Neural cell (in vitro differentiated cells): Measurements from ENCODE around the gene RABIF.

Experiments used
- CTCF ChIP-seq: fragments of 450-650 bp; IDR thresholded peaks from 2 replicates; pipeline ENCODE4 v1.5.1; 2014; ENCODE audit warnings: antibody characterized with exemption, mild to moderate bottlenecking, moderate library complexity; ENCODE audit not compliant: poor library complexity, severe bottlenecking
- EP300 ChIP-seq: fragments of 450-650 bp; conservative IDR thresholded peaks from 2 replicates; pipeline ENCODE4 v1.6.1; 2014; ENCODE audit warnings: antibody characterized with exemption, mild to moderate bottlenecking, moderate library complexity; ENCODE audit not compliant: poor library complexity, severe bottlenecking
- EZH2 ChIP-seq: fragments of 200-600, 300-800 bp; shearing (Covaris generic), sonication (generic); IDR thresholded peaks from 2 replicates; pipeline ENCODE4 v1.6.1; 2014; ENCODE audit warnings: antibody characterized with exemption, low read length, borderline replicate concordance, mild to moderate bottlenecking; ENCODE audit not compliant: insufficient read depth, poor library complexity, severe bottlenecking
- POLR2AphosphoS5 ChIP-seq: IDR thresholded peaks from 2 replicates; pipeline ENCODE4 v1.6.1; 2012
- RAD21 ChIP-seq: fragments of 450-650 bp; conservative IDR thresholded peaks from 2 replicates; pipeline ENCODE4 v1.6.1; 2014; ENCODE audit warnings: antibody characterized with exemption, mild to moderate bottlenecking, moderate library complexity
- SMC3 ChIP-seq: fragments of 450-650 bp; conservative IDR thresholded peaks from 2 replicates; pipeline ENCODE4 v1.6.1; 2014; ENCODE audit warnings: antibody characterized with exemption, mild to moderate bottlenecking, moderate library complexity; ENCODE audit not compliant: poor library complexity
- TAF1 ChIP-seq: IDR thresholded peaks from 2 replicates; pipeline ENCODE4 v1.6.1; 2012; ENCODE audit warnings: low read depth

DNA sequence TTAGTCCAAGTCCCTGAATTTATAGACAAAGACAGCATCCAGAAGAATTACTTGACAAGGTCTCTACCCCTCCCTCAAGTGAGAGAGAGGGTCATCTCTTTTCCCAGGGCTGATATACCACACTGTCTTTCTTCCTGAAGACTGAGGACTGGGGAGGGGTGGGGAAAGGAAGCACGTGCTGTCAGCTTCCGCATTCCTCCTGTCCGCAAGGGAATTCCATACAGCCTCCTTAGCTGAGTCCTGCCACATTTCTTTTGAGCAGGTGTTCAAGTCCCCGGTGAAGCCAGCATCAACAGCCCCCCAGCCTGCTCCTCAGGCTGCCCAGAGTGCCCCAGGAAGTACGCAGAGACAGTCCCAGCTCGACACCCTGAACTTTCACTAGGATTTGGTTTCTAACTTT, 44.0 kb downstream of the RABIF start:
- TF ChIP-seq CTCF = no peak
- no peak for TF ChIP-seq EP300
- TF ChIP-seq POLR2AphosphoS5 = no peak
- no peak for TF ChIP-seq RAD21
- TF ChIP-seq SMC3 = no peak
- no peak for TF ChIP-seq TAF1
- TF ChIP-seq EZH2 = no peak
